Activated T-cell treated with anti-CD3 and anti-CD28 coated beads for 48 hours (primary cell): ENCODE data around the gene SEMA3D.

Experiments
- DNase-seq: peaks from one replicate; pipeline ENCODE4 v3.0.0-alpha.2; 2020; ENCODE audit warnings: low read depth

The SEMA3D gene

DNA sequence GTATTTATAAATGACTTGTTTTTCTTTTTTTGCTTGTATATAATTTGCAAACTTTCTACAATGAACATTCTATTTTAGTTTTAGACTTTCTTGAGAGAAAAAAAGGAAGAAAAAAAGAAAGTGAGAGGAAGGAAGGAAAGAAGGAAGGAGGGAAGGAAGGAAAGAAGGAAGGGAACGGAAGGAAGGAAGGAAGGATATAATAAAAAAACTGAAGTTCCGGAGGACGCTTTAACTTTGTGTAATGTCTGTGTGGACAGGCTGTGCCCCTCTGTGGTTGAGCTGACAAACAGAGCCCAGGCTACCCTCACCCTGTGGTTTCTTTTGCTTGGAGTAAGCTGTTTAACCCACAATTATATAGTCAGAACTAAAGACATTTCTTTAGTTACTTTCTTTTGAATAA, 108.7 kb downstream of the SEMA3D start:
- DNase-seq: no peak

DNA sequence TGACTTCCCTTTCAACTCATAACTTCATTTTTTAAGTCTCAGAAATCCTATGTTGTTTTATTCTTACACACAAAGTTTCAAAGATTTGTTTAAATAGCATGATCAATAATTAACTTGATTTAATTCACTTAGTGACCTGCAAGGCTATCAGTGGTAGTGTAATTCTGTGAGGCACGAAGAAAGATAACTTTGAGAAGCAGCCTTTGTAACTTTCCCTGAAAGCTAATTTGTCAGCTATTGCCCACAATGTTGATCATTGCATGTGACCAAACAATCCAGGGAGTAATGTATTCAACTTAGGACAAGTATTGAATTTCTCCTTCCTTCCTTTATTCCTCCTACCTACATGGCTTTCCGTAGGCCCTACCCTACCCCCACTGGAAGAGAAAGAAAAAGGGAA, 111.0 kb downstream of the SEMA3D start:
- DNase-seq: no peak

- DNase-seq: no peak
Measured at GRCh38 chr7:85074992-85075391, 111.9 kb downstream of the SEMA3D start.

- no peak for DNase-seq
Measured at GRCh38 chr7:85074016-85074415, 112.8 kb downstream of the SEMA3D start.

DNA sequence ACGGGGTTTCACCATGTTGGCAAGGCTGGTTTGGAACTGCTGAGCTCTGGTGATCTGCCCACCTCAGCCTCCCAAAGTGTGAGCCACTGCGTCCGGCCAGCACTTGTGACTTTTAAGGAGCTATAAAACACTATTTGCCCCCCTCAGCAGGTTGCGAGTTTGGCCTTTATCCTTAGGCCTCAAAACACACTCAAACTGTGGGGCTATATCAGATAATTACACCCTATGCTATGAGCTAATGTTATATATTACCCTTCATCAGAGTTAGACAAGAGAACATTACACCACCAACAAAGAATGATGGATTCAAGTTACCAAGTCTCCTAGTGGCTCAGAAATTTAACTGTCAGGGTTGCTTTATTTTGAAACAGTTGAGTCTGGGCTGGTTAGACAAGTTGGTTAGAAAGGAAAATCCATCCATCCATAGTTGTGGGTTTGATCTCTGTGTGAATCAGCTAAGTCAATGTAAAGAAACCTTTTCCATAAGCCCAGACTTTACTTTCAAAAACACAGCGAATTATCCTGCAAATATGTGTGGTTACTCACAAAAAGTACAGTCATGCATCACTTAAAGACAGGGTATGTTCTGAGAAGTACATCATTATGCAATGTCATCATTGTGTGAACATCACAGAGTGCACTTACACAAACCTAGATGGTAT, 115.8 kb downstream of the SEMA3D start:
- no peak for DNase-seq

- no peak for DNase-seq
Measured at GRCh38 chr7:85068799-85069198, 118.1 kb downstream of the SEMA3D start.

DNA sequence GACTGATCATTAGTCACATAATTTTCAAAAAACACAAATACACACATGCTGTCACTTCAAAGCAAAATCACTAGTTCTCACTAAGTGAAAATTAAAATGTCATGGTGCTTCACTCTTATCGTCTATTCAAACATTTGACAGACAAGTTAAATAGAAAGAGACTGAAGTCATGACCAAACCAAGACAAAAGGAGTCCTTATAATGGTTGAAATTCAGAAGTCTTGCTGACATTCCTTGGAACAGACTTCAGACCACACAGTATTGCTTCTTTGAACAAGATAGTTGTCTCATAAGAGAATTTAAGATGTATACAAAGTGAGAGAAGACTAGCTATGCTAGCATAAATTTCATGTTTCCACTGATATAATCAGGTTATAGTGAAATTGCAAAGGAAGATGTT, 119.5 kb downstream of the SEMA3D start:
- no peak for DNase-seq

GRCh38 chr7:85065888-85066485, 120.9 kb downstream of the SEMA3D start:
- DNase-seq: no peak

- no peak for DNase-seq
Measured at GRCh38 chr7:85065306-85065705, 121.5 kb downstream of the SEMA3D start.

DNA sequence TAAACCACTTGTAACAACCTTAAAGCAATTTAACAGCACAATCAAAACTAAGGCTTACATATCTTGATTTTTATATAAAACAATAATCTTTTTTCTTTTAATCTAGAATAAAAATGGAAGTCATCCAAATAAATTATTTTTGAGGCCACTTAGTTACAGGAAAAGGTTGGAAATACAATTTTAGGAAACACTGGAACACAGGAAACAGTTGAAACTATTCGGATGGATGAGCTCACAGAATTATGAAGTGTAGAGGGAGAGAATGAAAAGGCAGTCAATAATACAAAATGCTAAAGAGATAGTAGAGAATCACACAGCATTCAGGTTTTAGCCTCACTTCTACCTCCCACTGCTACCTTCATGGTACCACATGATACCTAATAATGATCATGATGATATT, 124.2 kb downstream of the SEMA3D start:
- no peak for DNase-seq

DNA sequence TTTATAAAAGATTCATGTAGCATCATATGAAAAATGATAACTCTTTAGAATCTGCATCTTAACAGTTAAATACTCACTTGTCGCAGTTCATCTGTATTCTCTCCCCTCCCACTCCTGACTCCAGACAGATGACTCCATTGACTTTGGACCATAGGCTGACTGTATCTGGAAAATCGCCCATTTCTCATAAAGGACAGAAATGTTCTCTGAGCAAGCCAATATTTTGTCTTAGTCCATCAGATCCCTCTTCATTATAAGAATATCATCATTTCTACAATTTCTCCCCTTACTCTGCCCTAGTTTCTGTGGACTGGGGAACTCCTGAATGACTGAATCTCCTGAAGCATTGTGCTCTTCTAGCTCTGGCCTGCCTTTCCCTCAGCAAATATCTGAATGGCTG, 125.4 kb downstream of the SEMA3D start:
- DNase-seq: no peak

DNA sequence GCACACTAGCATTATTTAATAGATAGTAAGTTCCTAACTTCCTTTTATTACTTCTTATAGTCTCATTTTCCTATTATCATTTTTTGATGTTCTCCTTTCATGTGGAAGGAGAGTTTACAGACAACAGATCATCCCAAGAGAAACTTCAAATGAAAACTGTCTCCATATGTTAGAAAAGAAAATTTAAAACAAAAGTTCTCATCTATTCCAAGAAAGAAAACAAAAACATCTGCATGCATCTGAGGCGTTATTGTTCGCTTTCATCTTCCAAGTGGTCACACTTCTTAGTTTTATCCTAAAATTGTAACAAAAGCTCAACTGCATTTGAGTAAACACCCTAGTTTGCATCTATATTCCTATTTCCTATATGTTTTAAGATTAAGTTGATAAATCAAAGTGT, 126.2 kb downstream of the SEMA3D start:
- no peak for DNase-seq

- DNase-seq: no peak
Measured at GRCh38 chr7:85055906-85056305, 130.9 kb downstream of the SEMA3D start.

DNA sequence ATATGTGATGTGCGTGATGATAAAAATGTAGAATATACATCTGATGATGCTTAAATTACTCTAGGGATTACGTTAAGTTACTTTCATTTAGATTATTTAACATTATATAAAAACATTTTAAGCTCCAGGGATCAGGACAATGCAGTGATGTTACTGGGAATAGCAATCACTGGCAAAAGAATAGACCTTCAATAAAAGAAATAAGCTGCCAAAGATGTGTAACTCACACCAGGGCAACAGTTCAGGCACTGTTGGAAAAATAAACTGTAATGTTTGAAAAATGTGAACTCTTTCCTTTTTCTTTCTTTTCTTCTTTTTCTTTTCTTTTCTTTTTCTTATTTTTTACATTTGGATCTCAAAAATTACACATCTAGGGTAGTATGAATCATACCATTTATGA, 131.7 kb downstream of the SEMA3D start:
- no peak for DNase-seq

DNA sequence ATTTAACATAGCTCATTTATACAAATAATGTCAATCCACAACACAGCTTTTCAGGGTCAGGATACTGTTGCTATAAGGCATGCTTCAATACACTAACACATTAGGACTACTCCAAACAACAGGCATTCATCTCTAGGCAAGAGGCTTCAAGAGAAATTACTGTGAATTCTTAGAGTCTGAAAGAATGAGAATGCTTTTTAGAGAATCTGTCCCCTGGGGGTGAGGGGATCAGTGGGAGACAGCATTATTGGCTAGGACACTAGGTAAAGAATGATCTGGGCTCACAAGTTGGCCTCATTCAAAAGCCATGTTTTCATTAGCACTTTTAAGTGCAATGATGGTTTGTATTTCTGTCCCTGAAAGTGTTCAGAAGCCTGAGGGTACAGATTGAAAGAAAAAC, 132.6 kb downstream of the SEMA3D start:
- no peak for DNase-seq

GRCh38 chr7:85052894-85053293, 134.0 kb downstream of the SEMA3D start:
- no peak for DNase-seq

DNA sequence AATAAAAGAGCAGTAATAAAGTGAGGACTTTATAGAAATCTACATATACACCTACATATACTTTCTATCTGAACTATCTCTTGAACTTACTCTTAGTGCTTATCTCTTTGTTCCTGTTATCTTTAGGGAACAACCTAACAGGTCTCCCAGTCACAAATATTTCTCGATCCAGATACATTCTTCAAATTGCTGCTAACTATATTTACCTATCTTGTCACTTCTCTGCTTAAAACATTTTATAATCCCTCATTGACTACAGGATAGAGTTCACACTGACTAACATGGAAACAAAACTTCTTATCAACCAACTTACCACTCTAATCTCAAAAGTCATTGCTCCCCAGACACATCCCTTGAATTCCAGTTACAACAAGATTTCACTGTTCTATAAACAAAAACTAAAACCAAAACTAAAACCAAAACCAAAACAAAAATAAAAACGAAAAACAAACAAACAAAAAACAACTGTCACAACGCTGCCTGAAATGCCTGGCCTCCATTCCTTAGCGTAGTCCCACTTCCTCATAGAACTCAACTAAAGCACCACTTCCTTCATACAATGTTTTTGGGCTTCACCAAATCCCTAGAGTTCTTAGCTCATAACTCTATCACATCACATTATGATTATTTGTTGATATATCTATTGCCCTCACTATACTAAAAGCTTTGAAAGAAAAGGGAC, 134.7 kb downstream of the SEMA3D start:
- no peak for DNase-seq

GRCh38 chr7:85046534-85046933, 140.3 kb downstream of the SEMA3D start:
- no peak for DNase-seq

GRCh38 chr7:85041605-85042216, 145.1 kb downstream of the SEMA3D start:
- DNase-seq: peak; percentile 13

GRCh38 chr7:85039196-85039923, 147.5 kb downstream of the SEMA3D start:
- DNase-seq: no peak

- no peak for DNase-seq
Measured at GRCh38 chr7:85038466-85038865, 148.4 kb downstream of the SEMA3D start.

GRCh38 chr7:85033263-85033662, 153.6 kb downstream of the SEMA3D start:
- DNase-seq: no peak

GRCh38 chr7:85031475-85031874, 155.4 kb downstream of the SEMA3D start:
- DNase-seq: no peak
